Measurements from ENCODE around the gene TBC1D10B. TPM values are rescaled to one million over a fixed set of nuclear protein-coding genes. Genes with fewer than 3 reads are reported as not detected.
"Not testable (repeated sequence)": the region's sequence is repeated elsewhere in the genome, so short reads cannot be mapped to it uniquely, and the experiment has no call there.

TBC1D10B gene
- total RNA-seq, 6 experiments from 2014 or later: 7.9 to 12.3 (median 10.6) TPM

DNA sequence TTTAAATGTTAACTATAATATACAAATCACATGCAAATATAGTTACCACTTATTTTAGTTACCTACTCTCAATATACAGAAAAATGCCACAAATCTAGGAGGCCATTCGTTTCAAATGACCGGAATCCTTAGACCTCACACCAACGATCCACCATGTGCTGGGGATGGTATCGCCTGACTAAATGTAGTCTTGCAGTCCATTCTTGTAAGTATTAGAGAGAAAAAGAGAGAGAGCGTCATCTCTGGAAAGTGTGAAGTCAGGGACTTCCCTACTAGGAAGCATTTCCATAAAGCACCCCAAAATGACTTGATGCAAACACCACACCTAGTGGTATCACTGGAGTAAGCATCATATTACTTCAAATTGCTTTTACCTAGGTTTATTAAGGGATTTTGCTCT is 61.0 kb downstream of the TBC1D10B start:
- H3K4me1 ChIP-seq; DNase-seq; H3K36me3 ChIP-seq; H3K27me3 ChIP-seq; intact Hi-C loops (cut with DNase I); H3K4me3 ChIP-seq; ATAC-seq; H3K27ac ChIP-seq; H3K9me3 ChIP-seq: not testable (repeated sequence)
- 82% methylated on average over 5 of the region's 5 CpGs for WGBS (ENCODE audit: insufficient coverage, low coverage, low lambda C conversion rate, missing lambda C conversion rate)

Small RNA genes lying within 50 kb of the gene (small RNA-seq; reads per million reads assigned to genes)
- gene RF00406: 0 to 1.9 reads per million in 2 experiments

Other genes with a start within 250 kb of the TBC1D10B start
- 10 to 100 TPM in 5 of 6 experiments, 1 to 10 TPM in 1; 7.4 to 24.1 (median 16.0) TPM for gene MAPK3, start 247.3 kb downstream of the TBC1D10B start, total RNA-seq
- gene CORO1A, start 186.9 kb downstream of the TBC1D10B start, total RNA-seq: 10 to 100 TPM in 1 of 6 experiments, 1 to 10 TPM in 5; 7.0 to 15.2 (median 7.9) TPM
- 100 to 1,000 TPM in 1 of 6 experiments, 10 to 100 TPM in 5; 22.9 to 139 (median 25.6) TPM for gene BOLA2B, start 176.8 kb downstream of the TBC1D10B start, total RNA-seq
- gene SLX1A, start 176.6 kb downstream of the TBC1D10B start, total RNA-seq: 10 to 100 TPM; 15.5 to 83.2 (median 36.4) TPM
- gene SULT1A3, start 171.2 kb downstream of the TBC1D10B start, total RNA-seq: 10 to 100 TPM in 5 of 6 experiments, 1 to 10 TPM in 1; 8.5 to 29.0 (median 11.9) TPM
- gene NPIPB13, start 122.0 kb downstream of the TBC1D10B start, total RNA-seq: 10 to 100 TPM in 1 of 6 experiments, 1 to 10 TPM in 4, under 1 TPM in 1; 0.99 to 11.2 (median 6.7) TPM
- gene CD2BP2, start 15.2 kb downstream of the TBC1D10B start, total RNA-seq: 10 to 100 TPM; 14.8 to 23.8 (median 18.2) TPM
- gene MYL11, start 4.3 kb upstream of the TBC1D10B start, total RNA-seq: 1 to 10 TPM in 1 of 6 experiments, not detected in 5; 1.4 TPM
- 1 to 10 TPM in 3 of 6 experiments, under 1 TPM in 3; 0.12 to 1.7 (median 0.93) TPM for gene SEPTIN1, start 12.1 kb upstream of the TBC1D10B start, total RNA-seq
- 1 to 10 TPM; 2.9 to 4.3 (median 3.9) TPM for gene ZNF48, start 24.9 kb upstream of the TBC1D10B start, total RNA-seq
- 10 to 100 TPM in 3 of 6 experiments, 1 to 10 TPM in 3; 3.9 to 11.3 (median 9.6) TPM for gene ZNF771, start 37.1 kb upstream of the TBC1D10B start, total RNA-seq
- 10 to 100 TPM; 10.0 to 17.9 (median 13.9) TPM for gene DCTPP1, start 59.5 kb upstream of the TBC1D10B start, total RNA-seq
- 100 to 1,000 TPM; 157 to 228 (median 205) TPM for gene SEPHS2, start 75.4 kb upstream of the TBC1D10B start, total RNA-seq
- 10 to 100 TPM in 4 of 6 experiments, 1 to 10 TPM in 2; 7.3 to 12.4 (median 10.2) TPM for gene ITGAL, start 102.2 kb upstream of the TBC1D10B start, total RNA-seq
- 10 to 100 TPM; 14.7 to 21.2 (median 18.8) TPM for gene ZNF768, start 156.1 kb upstream of the TBC1D10B start, total RNA-seq
- 1 to 10 TPM; 5.3 to 9.7 (median 6.4) TPM for gene ZNF747, start 164.4 kb upstream of the TBC1D10B start, total RNA-seq
- gene ZNF764, start 187.9 kb upstream of the TBC1D10B start, total RNA-seq: 1 to 10 TPM; 3.2 to 6.5 (median 4.8) TPM
- gene ZNF688, start 201.2 kb upstream of the TBC1D10B start, total RNA-seq: 10 to 100 TPM in 1 of 6 experiments, 1 to 10 TPM in 5; 4.0 to 11.5 (median 6.5) TPM
- 1 to 10 TPM; 2.4 to 6.5 (median 5.6) TPM for gene ZNF785, start 215.2 kb upstream of the TBC1D10B start, total RNA-seq
- gene ZNF689, start 239.9 kb upstream of the TBC1D10B start, total RNA-seq: 1 to 10 TPM; 3.9 to 5.8 (median 4.4) TPM

All from right lobe of liver (tissue), 6 donors.